Right renal cortex interstitium (tissue), 3 donors: ENCODE results near the gene TOGARAM2. TPM values are rescaled to one million over a fixed set of nuclear protein-coding genes. Genes with fewer than 3 reads are reported as not detected.

ENCODE experiments used
- DNase-seq, 3 donors: peaks; one replicate each; pipeline ENCODE4 v3.0.0-alpha.2; 2013; ENCODE audit warnings: low read depth in 3 of 3, low spot score in 2 of 3
- polyA plus RNA-seq, 3 donors: library from polyadenylated mRNA; unstranded; fragments of 120-200 nt; gene quantifications; one replicate each; pipeline ENCODE4 v1.2.1, GENCODE V29; 2013; ENCODE audit not compliant: insufficient read length in 3 of 3

Gene TOGARAM2
- polyA plus RNA-seq, 3 donors = 0.86 to 0.94 (median 0.89) TPM

GRCh38 chr2:29016504-29016903 is 35.4 kb downstream of the TOGARAM2 start:
- DNase-seq = no peak

- DNase-seq = no peak
Observed at GRCh38 chr2:29017716-29018435, 36.8 kb downstream of the TOGARAM2 start.

- no peak for DNase-seq
Observed at GRCh38 chr2:29021886-29022285, 40.8 kb downstream of the TOGARAM2 start.

- no peak for DNase-seq
Observed at GRCh38 chr2:29022679-29023078, 41.6 kb downstream of the TOGARAM2 start.

GRCh38 chr2:29023188-29023587 is 42.1 kb downstream of the TOGARAM2 start:
- no peak for DNase-seq

- no peak for DNase-seq
Observed at GRCh38 chr2:29024882-29025430, 43.9 kb downstream of the TOGARAM2 start.

GRCh38 chr2:29025711-29026110 is 44.6 kb downstream of the TOGARAM2 start:
- DNase-seq = no peak

- DNase-seq = no peak
Observed at GRCh38 chr2:29031046-29031445, 49.9 kb downstream of the TOGARAM2 start.

GRCh38 chr2:29032189-29032588 is 51.1 kb downstream of the TOGARAM2 start:
- DNase-seq = no peak

- no peak for DNase-seq
Observed at GRCh38 chr2:29033172-29033571, 52.1 kb downstream of the TOGARAM2 start.

- DNase-seq = no peak
Observed at GRCh38 chr2:29033656-29034055, 52.6 kb downstream of the TOGARAM2 start.

GRCh38 chr2:29035016-29035745 is 54.1 kb downstream of the TOGARAM2 start:
- no peak for DNase-seq

GRCh38 chr2:29039718-29040480 is 58.8 kb downstream of the TOGARAM2 start:
- DNase-seq = no peak

- no peak for DNase-seq
Observed at GRCh38 chr2:29040552-29040951, 59.5 kb downstream of the TOGARAM2 start.

- DNase-seq = no peak
Observed at GRCh38 chr2:29041161-29041660, 60.1 kb downstream of the TOGARAM2 start.

- DNase-seq = peak; percentile 52 to 69 (median 53)
Observed at GRCh38 chr2:29042561-29043075, 61.5 kb downstream of the TOGARAM2 start.

- no peak for DNase-seq
Observed at GRCh38 chr2:29044459-29044858, 63.4 kb downstream of the TOGARAM2 start.

GRCh38 chr2:29046321-29046720 is 65.2 kb downstream of the TOGARAM2 start:
- no peak for DNase-seq

- DNase-seq = no peak
Observed at GRCh38 chr2:29047083-29047845, 66.2 kb downstream of the TOGARAM2 start.

- DNase-seq = no peak
Observed at GRCh38 chr2:29050591-29050990, 69.5 kb downstream of the TOGARAM2 start.
